ENCODE results near the gene THAP11.

- TF ChIP-seq CTCF (IDR thresholded peaks at IDR 0.05) (no peak), POLR2A (IDR thresholded peaks at IDR 0.05; ENCODE audit: low read length) (peak; percentile 83), JUN (IDR thresholded peaks at IDR 0.05) (peak; percentile 72 to 96; a peak in 4 of 5 replicates)
Observed at GRCh38 chr16:67872631-67873434, 30.7 kb downstream of the THAP11 start, which contains the start of gene EDC4.

Data from A549 (cell line).